ENCODE measurements around the gene APOL6. TPM values are rescaled to one million over a fixed set of nuclear protein-coding genes. Genes with fewer than 3 reads are reported as not detected.
"Not testable (repeated sequence)": the region's sequence is repeated elsewhere in the genome, so short reads cannot be mapped to it uniquely, and the experiment has no call there.

Gene APOL6
- total RNA-seq, 2 donors from 2014 or later = not detected

DNA sequence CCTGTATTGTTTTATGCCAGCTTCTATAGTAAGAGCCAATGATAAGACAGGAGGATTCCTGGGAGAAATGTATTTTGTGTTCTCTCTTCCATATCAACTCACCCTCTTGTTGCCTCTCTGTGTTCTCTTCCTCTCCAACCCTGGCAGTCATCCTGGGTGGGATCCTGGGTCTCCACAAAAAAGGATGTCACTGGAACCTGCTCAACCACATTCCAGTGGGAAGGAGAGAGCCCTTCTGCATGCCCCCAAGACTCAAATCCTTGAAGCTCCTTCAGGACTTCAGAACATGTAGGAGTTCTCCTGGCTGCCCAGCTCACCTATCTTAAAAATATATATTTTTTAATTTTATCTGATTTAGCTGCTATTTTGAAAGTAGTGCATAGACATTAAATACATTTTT is 26.1 kb downstream of the APOL6 start:
- Mint-ChIP-seq H3K9me3 (peaks cover 43% of the 10 kb centered on the region), H3K27me3 (ENCODE audit: insufficient read depth) (no peaks in the 10 kb centered on the region), H3K4me3 (no peak overlapping the region), H3K4me1 (peaks cover 9% of the 10 kb centered on the region), H3K36me3 (ENCODE audit: low read depth) (no peaks in the 10 kb centered on the region), H3K27ac (no peak overlapping the region)
- H3K4me3 ChIP-seq (ENCODE audit: low read length) = no peak overlapping the region
- no peaks in the 10 kb centered on the region for H3K27me3 ChIP-seq (ENCODE audit: control insufficient read depth, insufficient read depth, low read length, poor library complexity, severe bottlenecking)
- H3K4me1 ChIP-seq (ENCODE audit: control insufficient read depth, insufficient read depth, low read length) = no peaks in the 10 kb centered on the region
- H3K9me3 ChIP-seq (ENCODE audit: control insufficient read depth, low read length) = peaks cover 24% of the 10 kb centered on the region
- H3K36me3 ChIP-seq (ENCODE audit: control insufficient read depth, insufficient read depth, low read length) = no peaks in the 10 kb centered on the region
- TF ChIP-seq, protein P1, sequence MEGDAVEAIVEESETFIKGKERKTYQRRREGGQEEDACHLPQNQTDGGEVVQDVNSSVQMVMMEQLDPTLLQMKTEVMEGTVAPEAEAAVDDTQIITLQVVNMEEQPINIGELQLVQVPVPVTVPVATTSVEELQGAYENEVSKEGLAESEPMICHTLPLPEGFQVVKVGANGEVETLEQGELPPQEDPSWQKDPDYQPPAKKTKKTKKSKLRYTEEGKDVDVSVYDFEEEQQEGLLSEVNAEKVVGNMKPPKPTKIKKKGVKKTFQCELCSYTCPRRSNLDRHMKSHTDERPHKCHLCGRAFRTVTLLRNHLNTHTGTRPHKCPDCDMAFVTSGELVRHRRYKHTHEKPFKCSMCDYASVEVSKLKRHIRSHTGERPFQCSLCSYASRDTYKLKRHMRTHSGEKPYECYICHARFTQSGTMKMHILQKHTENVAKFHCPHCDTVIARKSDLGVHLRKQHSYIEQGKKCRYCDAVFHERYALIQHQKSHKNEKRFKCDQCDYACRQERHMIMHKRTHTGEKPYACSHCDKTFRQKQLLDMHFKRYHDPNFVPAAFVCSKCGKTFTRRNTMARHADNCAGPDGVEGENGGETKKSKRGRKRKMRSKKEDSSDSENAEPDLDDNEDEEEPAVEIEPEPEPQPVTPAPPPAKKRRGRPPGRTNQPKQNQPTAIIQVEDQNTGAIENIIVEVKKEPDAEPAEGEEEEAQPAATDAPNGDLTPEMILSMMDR (conservative IDR thresholded peaks at IDR 0.05) = no peak
- DNase-seq = peak; percentile 57
- H3K27ac ChIP-seq (ENCODE audit: low read depth, low read length) = no peak overlapping the region
- H3K9ac ChIP-seq (ENCODE audit: extremely low read depth, low read length, poor library complexity, severe bottlenecking) = no peak overlapping the region

- H3K27me3 ChIP-seq (ENCODE audit: control insufficient read depth, insufficient read depth, low read length, poor library complexity, severe bottlenecking); H3K27me3 Mint-ChIP-seq (ENCODE audit: insufficient read depth); H3K9ac ChIP-seq (ENCODE audit: extremely low read depth, low read length, poor library complexity, severe bottlenecking); H3K27ac ChIP-seq (ENCODE audit: low read depth, low read length); H3K4me3 Mint-ChIP-seq; H3K36me3 Mint-ChIP-seq (ENCODE audit: low read depth); H3K4me1 ChIP-seq (ENCODE audit: control insufficient read depth, insufficient read depth, low read length); DNase-seq; H3K4me1 Mint-ChIP-seq; H3K27ac Mint-ChIP-seq; H3K36me3 ChIP-seq (ENCODE audit: control insufficient read depth, insufficient read depth, low read length); H3K4me3 ChIP-seq (ENCODE audit: low read length): not testable (repeated sequence)
- peaks cover 32% of the 10 kb centered on the region for H3K9me3 Mint-ChIP-seq
- 25 to 47% methylated on average over 1 of the region's 1 CpG for WGBS, 2 experiments (ENCODE audit: insufficient coverage in 1 of 2, insufficient read length in 1 of 2)
- peaks cover 28% of the 10 kb centered on the region for H3K9me3 ChIP-seq (ENCODE audit: control insufficient read depth, low read length)
Observed at GRCh38 chr22:35676065-35676464, 27.8 kb downstream of the APOL6 start.

GRCh38 chr22:35677460-35678187 is 29.4 kb downstream of the APOL6 start:
- no peak overlapping the region for H3K9ac ChIP-seq (ENCODE audit: extremely low read depth, low read length, poor library complexity, severe bottlenecking)
- TF ChIP-seq, protein P1 (conservative IDR thresholded peaks at IDR 0.05) = no peak
- Mint-ChIP-seq H3K9me3 (peaks cover 39% of the 10 kb centered on the region), H3K4me1 (peaks cover 9% of the 10 kb centered on the region), H3K27me3 (ENCODE audit: insufficient read depth) (no peaks in the 10 kb centered on the region), H3K36me3 (ENCODE audit: low read depth) (no peaks in the 10 kb centered on the region), H3K27ac (no peak overlapping the region), H3K4me3 (no peak overlapping the region)
- WGBS, 2 experiments (ENCODE audit: insufficient coverage in 1 of 2, insufficient read length in 1 of 2) = 79 to 91% methylated on average over 7 of the region's 7 CpGs
- no peaks in the 10 kb centered on the region for H3K36me3 ChIP-seq (ENCODE audit: control insufficient read depth, insufficient read depth, low read length)
- no peak overlapping the region for H3K4me3 ChIP-seq (ENCODE audit: low read length)
- H3K27ac ChIP-seq (ENCODE audit: low read depth, low read length) = no peak overlapping the region
- peaks cover 29% of the 10 kb centered on the region for H3K9me3 ChIP-seq (ENCODE audit: control insufficient read depth, low read length)
- no peak for DNase-seq
- H3K27me3 ChIP-seq (ENCODE audit: control insufficient read depth, insufficient read depth, low read length, poor library complexity, severe bottlenecking) = no peaks in the 10 kb centered on the region
- H3K4me1 ChIP-seq (ENCODE audit: control insufficient read depth, insufficient read depth, low read length) = no peaks in the 10 kb centered on the region

DNA sequence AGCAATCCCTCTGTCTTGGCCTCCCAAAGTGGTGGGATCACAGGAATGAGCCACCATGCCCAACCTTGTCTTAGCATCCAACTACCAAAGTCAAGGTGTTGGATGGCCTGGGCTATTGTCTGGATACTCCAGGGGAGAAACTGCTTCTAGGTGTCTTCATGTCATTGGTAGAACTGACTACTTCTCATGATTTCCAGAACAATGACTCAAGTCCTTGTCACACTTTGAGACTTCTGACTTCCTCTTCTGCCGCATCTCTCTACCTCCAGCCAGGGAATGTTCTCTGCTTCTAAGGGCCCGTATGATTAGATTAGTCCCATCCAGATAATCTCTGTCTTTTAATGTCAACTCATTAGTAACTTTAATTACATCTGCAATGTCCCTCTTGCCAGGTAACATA is 30.6 kb downstream of the APOL6 start:
- TF ChIP-seq, protein P1 (conservative IDR thresholded peaks at IDR 0.05) = no peak
- no peak overlapping the region for H3K4me3 Mint-ChIP-seq
- H3K36me3 Mint-ChIP-seq (ENCODE audit: low read depth) = no peaks in the 10 kb centered on the region
- Histone ChIP-seq H3K4me1 (ENCODE audit: control insufficient read depth, insufficient read depth, low read length) (no peaks in the 10 kb centered on the region), H3K9ac (ENCODE audit: extremely low read depth, low read length, poor library complexity, severe bottlenecking) (no peak overlapping the region), H3K9me3 (ENCODE audit: control insufficient read depth, low read length) (peaks cover 29% of the 10 kb centered on the region), H3K4me3 (ENCODE audit: low read length) (no peak overlapping the region), H3K36me3 (ENCODE audit: control insufficient read depth, insufficient read depth, low read length) (no peaks in the 10 kb centered on the region), H3K27ac (ENCODE audit: low read depth, low read length) (no peak overlapping the region), H3K27me3 (ENCODE audit: control insufficient read depth, insufficient read depth, low read length, poor library complexity, severe bottlenecking) (no peaks in the 10 kb centered on the region)
- H3K4me1 Mint-ChIP-seq = peaks cover 9% of the 10 kb centered on the region
- no peak for DNase-seq
- no peak overlapping the region for H3K27ac Mint-ChIP-seq
- 88 to 94% methylated on average over 2 of the region's 2 CpGs for WGBS, 2 experiments (ENCODE audit: insufficient coverage in 1 of 2, insufficient read length in 1 of 2)
- H3K9me3 Mint-ChIP-seq = peaks cover 31% of the 10 kb centered on the region
- H3K27me3 Mint-ChIP-seq (ENCODE audit: insufficient read depth) = peaks cover 6% of the 10 kb centered on the region

GRCh38 chr22:35679492-35679891 is 31.2 kb downstream of the APOL6 start:
- H3K36me3 ChIP-seq (ENCODE audit: control insufficient read depth, insufficient read depth, low read length); H3K4me1 ChIP-seq (ENCODE audit: control insufficient read depth, insufficient read depth, low read length); H3K27ac Mint-ChIP-seq; H3K27me3 Mint-ChIP-seq (ENCODE audit: insufficient read depth); H3K4me3 Mint-ChIP-seq; H3K4me1 Mint-ChIP-seq; H3K4me3 ChIP-seq (ENCODE audit: low read length); H3K36me3 Mint-ChIP-seq (ENCODE audit: low read depth); H3K27ac ChIP-seq (ENCODE audit: low read depth, low read length); H3K27me3 ChIP-seq (ENCODE audit: control insufficient read depth, insufficient read depth, low read length, poor library complexity, severe bottlenecking); H3K9ac ChIP-seq (ENCODE audit: extremely low read depth, low read length, poor library complexity, severe bottlenecking); DNase-seq: not testable (repeated sequence)
- WGBS, 2 experiments (ENCODE audit: insufficient coverage in 1 of 2, insufficient read length in 1 of 2) = 67 to 80% methylated on average over 1 to 4 of the region's 4 CpGs
- H3K9me3 ChIP-seq (ENCODE audit: control insufficient read depth, low read length) = peaks cover 29% of the 10 kb centered on the region
- H3K9me3 Mint-ChIP-seq = peaks cover 27% of the 10 kb centered on the region

Measured in endodermal cell (in vitro differentiated cells).